Liver (tissue), 9 donors: ENCODE measurements around the gene UBE2V1. TPM values are rescaled to one million over a fixed set of nuclear protein-coding genes. Genes with fewer than 3 reads are reported as not detected.

ENCODE experiments used
- DNase-seq: peaks from one replicate; pipeline ENCODE4 v3.0.0-alpha.2; 2017; ENCODE audit warnings: low spot score
- H3K27ac ChIP-seq, 2 donors: one replicate each; pipeline ENCODE4 v1.7.0; 2013; ENCODE audit warnings: inconsistent platforms in 2 of 2, low read length in 2 of 2, control low read depth in 1 of 2, low read depth in 1 of 2, mild to moderate bottlenecking in 1 of 2
- H3K27me3 ChIP-seq, 4 donors: one replicate each; pipeline versions ENCODE4 v1.6.1 to v1.7.0; 2013; ENCODE audit warnings: low read length in 3 of 4, inconsistent platforms in 1 of 4, mild to moderate bottlenecking in 1 of 4, moderate library complexity in 1 of 4; ENCODE audit not compliant: control insufficient read depth in 4 of 4, insufficient read depth in 4 of 4
- H3K36me3 ChIP-seq, 4 donors: one replicate each; pipeline versions ENCODE4 v1.6.1 to v1.7.0; 2013; ENCODE audit warnings: low read length in 3 of 4, mild to moderate bottlenecking in 3 of 4, low read depth in 1 of 4, moderate library complexity in 1 of 4; ENCODE audit not compliant: control insufficient read depth in 4 of 4, insufficient read depth in 3 of 4
- H3K4me1 ChIP-seq, 4 donors: one replicate each; pipeline versions ENCODE4 v1.6.1 to v1.7.0; 2013; ENCODE audit warnings: low read length in 3 of 4, mild to moderate bottlenecking in 3 of 4, moderate library complexity in 1 of 4; ENCODE audit not compliant: control insufficient read depth in 4 of 4, insufficient read depth in 4 of 4
- H3K4me3 ChIP-seq, 3 donors: one replicate each; pipeline versions ENCODE4 v1.6.1 to v1.7.0; 2013; ENCODE audit warnings: low read length in 3 of 3, control low read depth in 1 of 3, low read depth in 1 of 3, mild to moderate bottlenecking in 1 of 3
- H3K9ac ChIP-seq, 2 donors: one replicate each; pipeline ENCODE4 v1.7.0; 2013; ENCODE audit warnings: low read length in 2 of 2, mild to moderate bottlenecking in 2 of 2, moderate library complexity in 2 of 2, control low read depth in 1 of 2, low read depth in 1 of 2
- H3K9me3 ChIP-seq, 4 donors: one replicate each; pipeline versions ENCODE4 v1.6.1 to v1.7.0; 2013; ENCODE audit warnings: low read length in 3 of 4; ENCODE audit not compliant: control insufficient read depth in 4 of 4
- FOXA1 ChIP-seq: IDR thresholded peaks from 2 replicates; pipeline ENCODE4 v1.6.1; 2016; ENCODE audit warnings: antibody characterized with exemption
- FOXA2 ChIP-seq: IDR thresholded peaks from 2 replicates; pipeline ENCODE4 v1.6.1; 2016; ENCODE audit warnings: antibody characterized with exemption
- HNF4A ChIP-seq, 2 donors: conservative IDR thresholded peaks; 2 replicates each; pipeline ENCODE4 v1.6.1; 2016; ENCODE audit warnings: antibody characterized with exemption in 2 of 2, mild to moderate bottlenecking in 2 of 2
- HNF4G ChIP-seq: IDR thresholded peaks from 2 replicates; pipeline ENCODE4 v1.6.1; 2016; ENCODE audit warnings: antibody characterized with exemption
- JUND ChIP-seq, 2 donors: IDR thresholded peaks; 2 replicates each; pipeline ENCODE4 v1.6.1; 2016; ENCODE audit warnings: antibody characterized with exemption in 2 of 2
- NR2F2 ChIP-seq: IDR thresholded peaks from 2 replicates; pipeline ENCODE4 v1.6.1; 2016; ENCODE audit warnings: antibody characterized with exemption
- RAD21 ChIP-seq, 2 donors: IDR thresholded peaks; 2 replicates each; pipeline ENCODE4 v1.6.1; 2016; ENCODE audit warnings: antibody characterized with exemption in 2 of 2, mild to moderate bottlenecking in 2 of 2
- RXRA ChIP-seq, 2 donors: IDR thresholded peaks; 2 replicates each; pipeline ENCODE4 v1.6.1; 2017 to 2018; ENCODE audit warnings: antibody characterized with exemption in 2 of 2, mild to moderate bottlenecking in 1 of 2
- SP1 ChIP-seq: IDR thresholded peaks from 2 replicates; pipeline ENCODE4 v1.6.1; 2018; ENCODE audit warnings: antibody characterized with exemption, mild to moderate bottlenecking
- YY1 ChIP-seq: IDR thresholded peaks from 2 replicates; pipeline ENCODE4 v1.6.1; 2016; ENCODE audit warnings: antibody characterized with exemption, mild to moderate bottlenecking
- WGBS: extraction: QIAGEN DNeasy Blood & Tissue Kit; methylation state at CpG from one replicate; pipeline ENCODE4 v1.1.7; 2013; 5-methylcytosine and 5-hydroxymethylcytosine counted together
- polyA plus RNA-seq, 2 donors: library from polyadenylated mRNA; stranded (reverse) in 1 of 2; unstranded in 1 of 2; fragments of 200-250 nt in 1 of 2; fragments of >200 nt in 1 of 2; fragmentation: Nextera tagmentation in 1 of 2; extraction: Ambion mirVana in 1 of 2; gene quantifications; one replicate each; pipeline versions ENCODE4 v1.2.1 to v1.2.3, GENCODE V29; 2013 to 2015
- total RNA-seq, 2 donors: library from RNA; depleted of rRNA; stranded (reverse); fragments of >200 nt; gene quantifications; one replicate each; pipeline ENCODE4 v1.2.3, GENCODE V29; 2014
- TF ChIP-seq, protein P1 (sequence below): IDR thresholded peaks from 2 replicates; pipeline ENCODE4 v1.6.1; 2016; ENCODE audit warnings: antibody characterized with exemption, mild to moderate bottlenecking
- TF ChIP-seq, protein P2 (sequence below): IDR thresholded peaks from 2 replicates; pipeline ENCODE4 v1.6.1; 2016; ENCODE audit warnings: antibody characterized with exemption
- TF ChIP-seq, protein P3 (sequence below): fragments of 150-350 bp; IDR thresholded peaks from 2 replicates; pipeline ENCODE4 v1.5.1; 2017; ENCODE audit warnings: improper control_type of control experiment, low read depth, low read length; ENCODE audit not compliant: missing input control
- donor health status: healthy.
- donor health status: healthy.
- donor health status: healthy.
- donor health status: healthy.
- donor health status: healthy.

Gene UBE2V1
- total and polyA plus RNA-seq, 4 donors = 27.9 to 53.0 (median 34.2) TPM

DNA sequence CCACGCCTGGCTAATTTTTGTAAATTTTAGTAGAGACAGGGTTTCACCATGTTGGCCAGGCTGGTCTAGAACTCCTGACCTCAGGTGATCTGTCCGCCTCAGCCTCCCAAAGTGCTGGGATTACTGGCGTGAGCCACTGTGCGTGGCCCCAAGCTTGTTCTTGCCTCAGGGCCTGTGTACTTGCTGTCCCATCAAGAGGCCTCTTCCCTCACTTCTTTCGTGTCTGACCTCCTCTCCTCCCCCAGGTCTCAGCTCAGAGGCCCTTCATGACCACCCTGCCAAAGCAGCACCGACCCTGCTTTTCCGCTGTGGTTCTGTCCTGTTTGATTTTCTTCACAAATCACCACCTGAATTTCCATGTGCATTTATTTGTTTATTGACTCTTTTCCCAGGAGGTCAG is 10.5 kb upstream of the UBE2V1 start:
- no peak for TF ChIP-seq YY1
- TF ChIP-seq, protein P1, sequence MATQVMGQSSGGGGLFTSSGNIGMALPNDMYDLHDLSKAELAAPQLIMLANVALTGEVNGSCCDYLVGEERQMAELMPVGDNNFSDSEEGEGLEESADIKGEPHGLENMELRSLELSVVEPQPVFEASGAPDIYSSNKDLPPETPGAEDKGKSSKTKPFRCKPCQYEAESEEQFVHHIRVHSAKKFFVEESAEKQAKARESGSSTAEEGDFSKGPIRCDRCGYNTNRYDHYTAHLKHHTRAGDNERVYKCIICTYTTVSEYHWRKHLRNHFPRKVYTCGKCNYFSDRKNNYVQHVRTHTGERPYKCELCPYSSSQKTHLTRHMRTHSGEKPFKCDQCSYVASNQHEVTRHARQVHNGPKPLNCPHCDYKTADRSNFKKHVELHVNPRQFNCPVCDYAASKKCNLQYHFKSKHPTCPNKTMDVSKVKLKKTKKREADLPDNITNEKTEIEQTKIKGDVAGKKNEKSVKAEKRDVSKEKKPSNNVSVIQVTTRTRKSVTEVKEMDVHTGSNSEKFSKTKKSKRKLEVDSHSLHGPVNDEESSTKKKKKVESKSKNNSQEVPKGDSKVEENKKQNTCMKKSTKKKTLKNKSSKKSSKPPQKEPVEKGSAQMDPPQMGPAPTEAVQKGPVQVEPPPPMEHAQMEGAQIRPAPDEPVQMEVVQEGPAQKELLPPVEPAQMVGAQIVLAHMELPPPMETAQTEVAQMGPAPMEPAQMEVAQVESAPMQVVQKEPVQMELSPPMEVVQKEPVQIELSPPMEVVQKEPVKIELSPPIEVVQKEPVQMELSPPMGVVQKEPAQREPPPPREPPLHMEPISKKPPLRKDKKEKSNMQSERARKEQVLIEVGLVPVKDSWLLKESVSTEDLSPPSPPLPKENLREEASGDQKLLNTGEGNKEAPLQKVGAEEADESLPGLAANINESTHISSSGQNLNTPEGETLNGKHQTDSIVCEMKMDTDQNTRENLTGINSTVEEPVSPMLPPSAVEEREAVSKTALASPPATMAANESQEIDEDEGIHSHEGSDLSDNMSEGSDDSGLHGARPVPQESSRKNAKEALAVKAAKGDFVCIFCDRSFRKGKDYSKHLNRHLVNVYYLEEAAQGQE = no peak
- TF ChIP-seq FOXA1 = no peak
- TF ChIP-seq RAD21 (IDR thresholded peaks at IDR 0.05) = no peak
- TF ChIP-seq HNF4G = no peak
- no peak for TF ChIP-seq HNF4A (conservative IDR thresholded peaks at IDR 0.05)
- no peak for TF ChIP-seq SP1
- TF ChIP-seq, protein P2, sequence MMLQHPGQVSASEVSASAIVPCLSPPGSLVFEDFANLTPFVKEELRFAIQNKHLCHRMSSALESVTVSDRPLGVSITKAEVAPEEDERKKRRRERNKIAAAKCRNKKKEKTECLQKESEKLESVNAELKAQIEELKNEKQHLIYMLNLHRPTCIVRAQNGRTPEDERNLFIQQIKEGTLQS = no peak
- no peak for TF ChIP-seq FOXA2
- no peak for TF ChIP-seq RXRA (IDR thresholded peaks at IDR 0.05)
- TF ChIP-seq NR2F2 = no peak
- no peak for TF ChIP-seq JUND (IDR thresholded peaks at IDR 0.05)
- Histone ChIP-seq H3K27ac (peak overlapping the region; percentile 65 to 85), H3K9me3 (no peaks in the 10 kb centered on the region), H3K9ac (peak overlapping the region in 1 of 2 donors; percentile 42), H3K27me3 (no peaks in the 10 kb centered on the region), H3K4me3 (no peak overlapping the region), H3K4me1 (peaks cover 9 to 50% (median 33%) of the 10 kb centered on the region in 4 donors), H3K36me3 (peaks cover 3 to 8% (median 6%) of the 10 kb centered on the region in 4 donors)
- no peak for DNase-seq
- 70% methylated on average over 7 of the region's 7 CpGs for WGBS

DNA sequence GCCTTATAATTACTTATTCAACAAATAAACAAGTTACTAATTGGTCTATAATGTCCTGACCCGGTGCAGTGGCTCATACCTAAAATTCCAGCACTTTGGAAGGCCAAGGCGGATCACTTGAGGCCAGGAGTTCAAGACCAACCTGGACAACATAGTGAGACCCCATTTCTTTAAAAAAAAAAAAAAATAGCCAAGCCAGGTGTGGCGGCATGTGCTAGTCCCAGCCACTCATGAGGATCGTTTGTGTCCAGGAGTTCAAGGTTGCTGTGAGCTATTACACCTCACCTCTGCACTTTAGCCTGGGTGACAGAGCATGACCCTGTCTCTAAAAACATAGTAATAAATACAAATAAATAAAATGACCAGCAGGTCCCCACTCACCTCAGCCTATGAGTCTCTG is 9.8 kb upstream of the UBE2V1 start:
- H3K27me3 ChIP-seq = no peaks in the 10 kb centered on the region
- WGBS = 77% methylated on average over 4 of the region's 4 CpGs
- no peak overlapping the region for H3K4me3 ChIP-seq
- DNase-seq = no peak
- TF ChIP-seq, protein P3, sequence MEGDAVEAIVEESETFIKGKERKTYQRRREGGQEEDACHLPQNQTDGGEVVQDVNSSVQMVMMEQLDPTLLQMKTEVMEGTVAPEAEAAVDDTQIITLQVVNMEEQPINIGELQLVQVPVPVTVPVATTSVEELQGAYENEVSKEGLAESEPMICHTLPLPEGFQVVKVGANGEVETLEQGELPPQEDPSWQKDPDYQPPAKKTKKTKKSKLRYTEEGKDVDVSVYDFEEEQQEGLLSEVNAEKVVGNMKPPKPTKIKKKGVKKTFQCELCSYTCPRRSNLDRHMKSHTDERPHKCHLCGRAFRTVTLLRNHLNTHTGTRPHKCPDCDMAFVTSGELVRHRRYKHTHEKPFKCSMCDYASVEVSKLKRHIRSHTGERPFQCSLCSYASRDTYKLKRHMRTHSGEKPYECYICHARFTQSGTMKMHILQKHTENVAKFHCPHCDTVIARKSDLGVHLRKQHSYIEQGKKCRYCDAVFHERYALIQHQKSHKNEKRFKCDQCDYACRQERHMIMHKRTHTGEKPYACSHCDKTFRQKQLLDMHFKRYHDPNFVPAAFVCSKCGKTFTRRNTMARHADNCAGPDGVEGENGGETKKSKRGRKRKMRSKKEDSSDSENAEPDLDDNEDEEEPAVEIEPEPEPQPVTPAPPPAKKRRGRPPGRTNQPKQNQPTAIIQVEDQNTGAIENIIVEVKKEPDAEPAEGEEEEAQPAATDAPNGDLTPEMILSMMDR = no peak
- peak; percentile 20 for TF ChIP-seq HNF4G
- TF ChIP-seq RXRA (IDR thresholded peaks at IDR 0.05) = peak; percentile 60 to 72
- TF ChIP-seq SP1 = peak; percentile 54
- peak; percentile 77 to 83 for TF ChIP-seq HNF4A (conservative IDR thresholded peaks at IDR 0.05)
- no peak for TF ChIP-seq RAD21 (IDR thresholded peaks at IDR 0.05)
- H3K4me1 ChIP-seq = peaks cover 9 to 50% (median 33%) of the 10 kb centered on the region in 4 donors
- no peaks in the 10 kb centered on the region for H3K9me3 ChIP-seq
- H3K9ac ChIP-seq = no peak overlapping the region
- peak overlapping the region; percentile 65 to 85 for H3K27ac ChIP-seq
- peaks cover 3 to 6% (median 5%) of the 10 kb centered on the region in 4 donors for H3K36me3 ChIP-seq

DNA sequence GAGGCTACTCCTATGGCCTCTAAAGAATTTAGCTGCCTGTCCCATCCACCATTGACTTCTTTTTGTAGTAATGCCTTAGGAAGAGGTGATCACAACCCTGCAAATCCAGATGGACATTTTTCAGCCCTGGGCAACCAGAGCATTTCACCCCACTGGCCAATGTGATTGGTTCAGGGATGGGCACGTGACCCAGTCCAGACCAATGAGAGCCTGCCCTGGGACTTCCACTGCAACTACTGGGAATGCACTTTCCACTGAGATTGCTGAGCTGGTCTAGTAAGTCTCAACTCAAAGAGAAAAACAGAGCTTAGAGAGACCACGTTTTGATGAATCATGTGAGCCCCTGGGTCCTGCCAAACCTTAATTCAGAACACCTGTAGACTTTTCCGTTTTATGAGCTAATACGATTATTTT is 8.9 kb upstream of the UBE2V1 start:
- DNase-seq = no peak
- H3K36me3 ChIP-seq = peaks cover 0 to 3% (median 1%) of the 10 kb centered on the region in 4 donors
- TF ChIP-seq SP1 = no peak
- H3K27ac ChIP-seq = peak overlapping the region; percentile 43 to 90
- peaks cover 7 to 47% (median 30%) of the 10 kb centered on the region in 4 donors for H3K4me1 ChIP-seq
- H3K27me3 ChIP-seq = no peaks in the 10 kb centered on the region
- 93% methylated on average over 4 of the region's 4 CpGs for WGBS
- H3K4me3 ChIP-seq = no peak overlapping the region
- H3K9me3 ChIP-seq = no peaks in the 10 kb centered on the region
- H3K9ac ChIP-seq = no peak overlapping the region
